ENCODE measurements around the gene KCNF1. TPM values are rescaled to one million over a fixed set of nuclear protein-coding genes. Genes with fewer than 3 reads are reported as not detected.

Gene KCNF1
- total RNA-seq, 1 experiment from 2014 or later = 0.52 TPM

GRCh38 chr2:10877651-10878111 is 34.1 kb upstream of the KCNF1 start (continued):
- no peak for TF ChIP-seq REST (IDR thresholded peaks at IDR 0.05; ENCODE audit: low read depth)
- TF ChIP-seq RAD21 (IDR thresholded peaks at IDR 0.05; ENCODE audit: low read depth) = no peak
- TF ChIP-seq POLR2AphosphoS5 (IDR thresholded peaks at IDR 0.05; ENCODE audit: low read depth, low read length) = no peak
- TF ChIP-seq EZH2phosphoT487 (IDR thresholded peaks at IDR 0.05; ENCODE audit: borderline replicate concordance) = no peak

- Histone ChIP-seq H3K4me1 (ENCODE audit: control insufficient read depth in 1 of 2, insufficient read depth in 2 of 2, low read length in 2 of 2) (no peaks in the 10 kb centered on the region), H3K36me3 (ENCODE audit: control insufficient read depth in 1 of 2, insufficient read depth in 2 of 2, low read length in 2 of 2) (no peaks in the 10 kb centered on the region), H3K9ac (ENCODE audit: low read length) (no peak overlapping the region), H2AFZ (ENCODE audit: low read depth, low read length, poor library complexity, severe bottlenecking) (no peak overlapping the region), H3K27me3 (ENCODE audit: insufficient read depth, low read length) (no peaks in the 10 kb centered on the region), H3K79me2 (ENCODE audit: insufficient read depth, low read length) (no peaks in the 10 kb centered on the region), H3K27ac (ENCODE audit: low read depth, low read length) (no peak overlapping the region), H3K9me3 (ENCODE audit: control insufficient read depth in 1 of 2, insufficient read depth in 1 of 2, low read depth in 1 of 2, low read length in 2 of 2) (no peaks in the 10 kb centered on the region), H4K20me1 (ENCODE audit: insufficient read depth) (no peaks in the 10 kb centered on the region), H3K9me2 (ENCODE audit: insufficient read depth) (no peaks in the 10 kb centered on the region), H3K4me2 (ENCODE audit: low read length) (no peak overlapping the region), H3K4me3 (replicated peaks in 1 of 2; ENCODE audit: low read depth in 1 of 2, low read length in 2 of 2) (no peak overlapping the region)
- ChIA-PET POLR2A (no interaction called here), CTCF (no interaction called here), RAD21 (ENCODE audit: low non-redundant PET in 1 of 2, low total read pairs in 2 of 2, uncharacterized antibody in 2 of 2, unreplicated experiment in 2 of 2) (no interaction called here)
- DNase-seq (ENCODE audit: low read depth, low spot score) (no peak), ATAC-seq (no peak)
- intact Hi-C loops (cut with micrococcal nuclease) = no loop called here
- no TSS peak for BruUV-seq (replicated peaks)
- no peak for TF ChIP-seq ELF1 (IDR thresholded peaks at IDR 0.05; ENCODE audit: borderline replicate concordance, low read depth)
- TF ChIP-seq EZH2 (IDR thresholded peaks at IDR 0.05) = no peak
- no peak for TF ChIP-seq YY1 (IDR thresholded peaks at IDR 0.05; ENCODE audit: extremely low read depth, insufficient replicate concordance, low read depth, low read length)
- no peak for TF ChIP-seq ZNF274 (IDR thresholded peaks at IDR 0.05; ENCODE audit: low read depth, low read length)
- TF ChIP-seq RAD21 (IDR thresholded peaks at IDR 0.05; ENCODE audit: low read depth) = no peak
- TF ChIP-seq, protein P1, sequence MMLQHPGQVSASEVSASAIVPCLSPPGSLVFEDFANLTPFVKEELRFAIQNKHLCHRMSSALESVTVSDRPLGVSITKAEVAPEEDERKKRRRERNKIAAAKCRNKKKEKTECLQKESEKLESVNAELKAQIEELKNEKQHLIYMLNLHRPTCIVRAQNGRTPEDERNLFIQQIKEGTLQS (IDR thresholded peaks at IDR 0.05) = no peak
- no peak for TF ChIP-seq REST (IDR thresholded peaks at IDR 0.05; ENCODE audit: low read depth)
- no peak for TF ChIP-seq POLR2A (IDR thresholded peaks at IDR 0.05; ENCODE audit: borderline replicate concordance, extremely low read depth, insufficient read depth, insufficient read length)
- no peak for TF ChIP-seq CEBPB (IDR thresholded peaks at IDR 0.05; ENCODE audit: low read depth)
- no peak for TF ChIP-seq CBX3 (IDR thresholded peaks at IDR 0.05; ENCODE audit: low read depth)
- no peak for TF ChIP-seq SIN3A (IDR thresholded peaks at IDR 0.05; ENCODE audit: low read depth)
- TF ChIP-seq ZBTB33 (IDR thresholded peaks at IDR 0.05; ENCODE audit: extremely low read depth, insufficient replicate concordance, low read length) = no peak
- no peak for TF ChIP-seq ZFX (IDR thresholded peaks at IDR 0.05)
- no peak for TF ChIP-seq SRF (IDR thresholded peaks at IDR 0.05; ENCODE audit: low read depth)
Measured at GRCh38 chr2:10878268-10878915, 33.3 kb upstream of the KCNF1 start.

Measured in HCT116 (cell line).